IPS DF 4.7 (cell line): ENCODE data around the gene NTSR1.

ENCODE experiments used
- DNase-seq: peaks from one replicate; pipeline ENCODE4 v3.0.0-alpha.2; 2013; ENCODE audit warnings: low spot score; ENCODE audit errors: extremely low read depth

The NTSR1 gene

GRCh38 chr20:62725596-62726268 is 17.1 kb downstream of the NTSR1 start:
- DNase-seq, result no peak

- DNase-seq, result no peak
Measured at GRCh38 chr20:62726276-62726675, 17.6 kb downstream of the NTSR1 start.

GRCh38 chr20:62726716-62727583 is 18.3 kb downstream of the NTSR1 start:
- DNase-seq, result no peak

GRCh38 chr20:62727584-62728027 is 19.0 kb downstream of the NTSR1 start:
- no peak for DNase-seq

GRCh38 chr20:62728028-62728780 is 19.6 kb downstream of the NTSR1 start:
- no peak for DNase-seq

- DNase-seq, result no peak
Measured at GRCh38 chr20:62728781-62729300, 20.2 kb downstream of the NTSR1 start.

- DNase-seq, result no peak
Measured at GRCh38 chr20:62730481-62730880, 21.8 kb downstream of the NTSR1 start.

- no peak for DNase-seq
Measured at GRCh38 chr20:62732031-62732760, 23.6 kb downstream of the NTSR1 start.

GRCh38 chr20:62732842-62733525 is 24.3 kb downstream of the NTSR1 start:
- no peak for DNase-seq

- DNase-seq, result no peak
Measured at GRCh38 chr20:62733526-62733842, 24.8 kb downstream of the NTSR1 start.

GRCh38 chr20:62733891-62734290 is 25.3 kb downstream of the NTSR1 start:
- DNase-seq, result no peak

GRCh38 chr20:62734326-62734725 is 25.7 kb downstream of the NTSR1 start:
- no peak for DNase-seq

- no peak for DNase-seq
Measured at GRCh38 chr20:62734881-62735280, 26.2 kb downstream of the NTSR1 start.

GRCh38 chr20:62735331-62735821 is 26.7 kb downstream of the NTSR1 start:
- DNase-seq, result no peak

- no peak for DNase-seq
Measured at GRCh38 chr20:62736026-62736406, 27.4 kb downstream of the NTSR1 start.

- no peak for DNase-seq
Measured at GRCh38 chr20:62736407-62737071, 27.9 kb downstream of the NTSR1 start.

GRCh38 chr20:62737271-62737811 is 28.7 kb downstream of the NTSR1 start:
- DNase-seq, result no peak

GRCh38 chr20:62738025-62738881 is 29.6 kb downstream of the NTSR1 start:
- no peak for DNase-seq

- no peak for DNase-seq
Measured at GRCh38 chr20:62739067-62739466, 30.4 kb downstream of the NTSR1 start.
